HepG2 (cell line): Measurements from ENCODE around the gene TBC1D24. TPM values are rescaled to one million over a fixed set of nuclear protein-coding genes. Genes with fewer than 3 reads are reported as not detected.

Source experiments
- AFF4 ChIP-seq: sonication (generic); formaldehyde crosslinking; IDR thresholded peaks from 2 replicates; pipeline ENCODE4 v1.4.0; 2020; ENCODE audit warnings: missing genetic modification reagents
- CENPT ChIP-seq: sonication (generic); formaldehyde crosslinking; IDR thresholded peaks from 2 replicates; pipeline ENCODE4 v1.8.0; 2022; ENCODE audit warnings: low read depth, mild to moderate bottlenecking, moderate library complexity, missing genetic modification reagents
- CHD2 ChIP-seq: IDR thresholded peaks from 2 replicates; pipeline ENCODE4 v1.6.1; 2011; ENCODE audit warnings: low read depth, low read length, improper control_type of control experiment
- ELF3 ChIP-seq: IDR thresholded peaks from 2 replicates; pipeline ENCODE4 v1.6.1; 2016; ENCODE audit warnings: missing genetic modification reagents, missing compliant biosample characterization
- FUBP1 ChIP-seq: sonication (generic); formaldehyde crosslinking; IDR thresholded peaks from 2 replicates; pipeline ENCODE4 v1.5.1; 2020; ENCODE audit warnings: missing genetic modification reagents, mild to moderate bottlenecking, borderline replicate concordance
- POLR2AphosphoS5 ChIP-seq: IDR thresholded peaks from 2 replicates; pipeline ENCODE4 v1.6.1; 2012; ENCODE audit warnings: low read depth, low read length
- SPEN ChIP-seq: sonication (generic); formaldehyde crosslinking; IDR thresholded peaks from 2 replicates; pipeline ENCODE4 v1.5.1; 2020; ENCODE audit warnings: low read depth, mild to moderate bottlenecking, missing genetic modification reagents
- U2AF1 ChIP-seq: fragments of 200-400 bp; formaldehyde crosslinking; optimal IDR thresholded peaks from 2 replicates; pipeline ENCODE3; 2017; ENCODE audit warnings: mild to moderate bottlenecking, low read depth, low read length
- ZNF512 ChIP-seq: sonication (generic); formaldehyde crosslinking; IDR thresholded peaks from 2 replicates; pipeline ENCODE4 v1.4.0; 2020; ENCODE audit warnings: mild to moderate bottlenecking, missing genetic modification reagents
- ZNF724P ChIP-seq: sonication (generic); formaldehyde crosslinking; IDR thresholded peaks from 2 replicates; pipeline ENCODE4 v1.8.0; 2022; ENCODE audit warnings: missing genetic modification reagents, borderline replicate concordance
- ZNF768 ChIP-seq: sonication (generic); formaldehyde crosslinking; IDR thresholded peaks from 2 replicates; pipeline ENCODE4 v1.4.0; 2020; ENCODE audit warnings: missing genetic modification reagents
- ZNF850 ChIP-seq: sonication (generic); formaldehyde crosslinking; conservative IDR thresholded peaks from 2 replicates; pipeline ENCODE4 v1.9.0; 2021; ENCODE audit warnings: mild to moderate bottlenecking, missing genetic modification reagents
- polyA plus RNA-seq, 8 experiments: library from polyadenylated mRNA; depleted of rRNA in 3 of 8; stranded (reverse) in 7 of 8; unstranded in 1 of 8; fragments of >200 nt; fragmentation: Illumina TruSeq in 4 of 8; extraction: Trizol in 4 of 8; gene quantifications; 2 replicates each; pipeline versions ENCODE4 v1.2.1 to v1.2.3, GENCODE V29; 2011 to 2016; ENCODE audit warnings: low read depth in 4 of 8, missing spikeins in 1 of 8, mixed read lengths in 1 of 8; ENCODE audit not compliant: insufficient read depth in 1 of 8
- total RNA-seq, 5 experiments: library from RNA; depleted of rRNA; stranded (reverse); fragments of >200 nt; fragmentation: Illumina TruSeq; extraction: Trizol; gene quantifications; 2 replicates each; pipeline ENCODE4 v1.2.3, GENCODE V29; 2016; ENCODE audit warnings: low read depth in 1 of 5
- TF ChIP-seq, protein P1 (sequence below): sonication (generic); formaldehyde crosslinking; IDR thresholded peaks from 2 replicates; pipeline ENCODE4 v1.5.0; 2020; ENCODE audit warnings: missing genetic modification reagents
- TF ChIP-seq, protein P2 (sequence below): sonication (generic); formaldehyde crosslinking; IDR thresholded peaks from 2 replicates; pipeline ENCODE4 v1.4.0; 2020; ENCODE audit warnings: missing genetic modification reagents
- TF ChIP-seq, protein P3 (sequence below): sonication (generic); formaldehyde crosslinking; conservative IDR thresholded peaks from 2 replicates; pipeline ENCODE4 v1.4.0; 2020; ENCODE audit warnings: missing genetic modification reagents
- TF ChIP-seq, protein P4 (sequence below): sonication (generic); formaldehyde crosslinking; IDR thresholded peaks from 2 replicates; pipeline ENCODE4 v1.8.1; 2023; ENCODE audit warnings: mild to moderate bottlenecking, missing genetic modification reagents

Gene TBC1D24
- total and polyA plus RNA-seq, 2 of the 13 experiments (the other 11 are each of a cell fraction or from before 2014, with no cell fraction given), result 7.7 to 13.7 TPM

DNA sequence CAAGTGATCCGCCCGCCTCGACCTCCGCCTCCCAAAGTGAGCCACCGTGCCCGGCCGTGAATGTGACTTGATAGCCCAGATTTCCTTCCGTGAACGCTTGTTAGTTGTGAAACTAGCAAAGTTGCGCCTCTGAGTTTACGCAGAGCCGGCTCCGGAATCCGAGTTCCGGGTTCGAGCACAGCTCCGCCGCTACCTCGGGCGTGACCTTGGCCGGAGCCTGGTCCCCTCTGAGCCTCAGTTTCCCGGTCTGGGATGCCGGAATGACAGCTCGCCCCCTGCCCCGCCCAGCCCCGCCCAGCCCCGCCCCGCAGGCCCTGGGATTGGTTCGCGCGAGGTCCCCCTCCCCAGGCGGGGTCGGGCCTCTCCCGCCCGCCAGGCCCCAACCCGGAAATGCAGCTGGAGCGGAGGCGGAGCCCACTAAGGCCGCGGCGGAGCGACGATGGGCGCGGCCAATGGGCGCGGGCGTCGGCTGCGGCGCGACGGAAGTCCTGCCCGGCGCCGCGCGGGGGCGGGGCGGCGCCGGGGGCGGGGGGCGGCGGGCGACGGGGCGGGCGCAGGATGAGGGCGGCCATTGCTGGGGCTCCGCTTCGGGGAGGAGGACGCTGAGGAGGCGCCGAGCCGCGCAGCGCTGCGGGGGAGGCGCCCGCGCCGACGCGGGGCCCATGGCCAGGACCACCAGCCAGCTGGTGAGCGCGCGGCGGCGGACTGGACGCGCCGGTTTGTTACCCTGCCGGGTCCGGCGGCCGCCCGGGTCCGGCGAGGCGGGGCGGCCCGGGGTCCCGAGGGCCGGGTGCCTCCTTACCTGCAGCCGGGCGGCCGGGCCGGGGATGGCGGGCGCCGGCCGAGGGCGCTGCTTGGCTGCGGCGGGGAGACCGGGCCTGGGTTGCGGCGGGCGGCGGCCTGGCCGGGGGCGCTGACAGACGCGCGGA lies 62.8 kb downstream of the TBC1D24 start, which contains the start of gene PDPK1 (continued):
- TF ChIP-seq AFF4 (no peak), FUBP1 (no peak), ZNF850 (CRISPR knock-in tag) (no peak), POLR2AphosphoS5 (no peak), CHD2 (0 out of 2 replicates have a peak, but pooled peaks have one; percentile 10), CENPT (CRISPR knock-in tag) (no peak), ZNF724P (CRISPR knock-in tag) (no peak), U2AF1 (no peak), ZNF512 (CRISPR knock-in tag) (no peak), ZNF768 (CRISPR knock-in tag) (no peak), ELF3 (CRISPR knock-in tag) (peak; percentile 39), SPEN (CRISPR knock-in tag) (peak; percentile 42; the same call in 1 of the 2 replicates)
- TF ChIP-seq, protein P1, sequence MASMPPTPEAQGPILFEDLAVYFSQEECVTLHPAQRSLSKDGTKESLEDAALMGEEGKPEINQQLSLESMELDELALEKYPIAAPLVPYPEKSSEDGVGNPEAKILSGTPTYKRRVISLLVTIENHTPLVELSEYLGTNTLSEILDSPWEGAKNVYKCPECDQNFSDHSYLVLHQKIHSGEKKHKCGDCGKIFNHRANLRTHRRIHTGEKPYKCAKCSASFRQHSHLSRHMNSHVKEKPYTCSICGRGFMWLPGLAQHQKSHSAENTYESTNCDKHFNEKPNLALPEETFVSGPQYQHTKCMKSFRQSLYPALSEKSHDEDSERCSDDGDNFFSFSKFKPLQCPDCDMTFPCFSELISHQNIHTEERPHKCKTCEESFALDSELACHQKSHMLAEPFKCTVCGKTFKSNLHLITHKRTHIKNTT (CRISPR knock-in tag), result no peak
- TF ChIP-seq, protein P2, sequence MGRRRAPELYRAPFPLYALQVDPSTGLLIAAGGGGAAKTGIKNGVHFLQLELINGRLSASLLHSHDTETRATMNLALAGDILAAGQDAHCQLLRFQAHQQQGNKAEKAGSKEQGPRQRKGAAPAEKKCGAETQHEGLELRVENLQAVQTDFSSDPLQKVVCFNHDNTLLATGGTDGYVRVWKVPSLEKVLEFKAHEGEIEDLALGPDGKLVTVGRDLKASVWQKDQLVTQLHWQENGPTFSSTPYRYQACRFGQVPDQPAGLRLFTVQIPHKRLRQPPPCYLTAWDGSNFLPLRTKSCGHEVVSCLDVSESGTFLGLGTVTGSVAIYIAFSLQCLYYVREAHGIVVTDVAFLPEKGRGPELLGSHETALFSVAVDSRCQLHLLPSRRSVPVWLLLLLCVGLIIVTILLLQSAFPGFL (CRISPR knock-in tag), result no peak
- TF ChIP-seq, protein P3, sequence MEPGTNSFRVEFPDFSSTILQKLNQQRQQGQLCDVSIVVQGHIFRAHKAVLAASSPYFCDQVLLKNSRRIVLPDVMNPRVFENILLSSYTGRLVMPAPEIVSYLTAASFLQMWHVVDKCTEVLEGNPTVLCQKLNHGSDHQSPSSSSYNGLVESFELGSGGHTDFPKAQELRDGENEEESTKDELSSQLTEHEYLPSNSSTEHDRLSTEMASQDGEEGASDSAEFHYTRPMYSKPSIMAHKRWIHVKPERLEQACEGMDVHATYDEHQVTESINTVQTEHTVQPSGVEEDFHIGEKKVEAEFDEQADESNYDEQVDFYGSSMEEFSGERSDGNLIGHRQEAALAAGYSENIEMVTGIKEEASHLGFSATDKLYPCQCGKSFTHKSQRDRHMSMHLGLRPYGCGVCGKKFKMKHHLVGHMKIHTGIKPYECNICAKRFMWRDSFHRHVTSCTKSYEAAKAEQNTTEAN (CRISPR knock-in tag), result no peak
- TF ChIP-seq, protein P4, sequence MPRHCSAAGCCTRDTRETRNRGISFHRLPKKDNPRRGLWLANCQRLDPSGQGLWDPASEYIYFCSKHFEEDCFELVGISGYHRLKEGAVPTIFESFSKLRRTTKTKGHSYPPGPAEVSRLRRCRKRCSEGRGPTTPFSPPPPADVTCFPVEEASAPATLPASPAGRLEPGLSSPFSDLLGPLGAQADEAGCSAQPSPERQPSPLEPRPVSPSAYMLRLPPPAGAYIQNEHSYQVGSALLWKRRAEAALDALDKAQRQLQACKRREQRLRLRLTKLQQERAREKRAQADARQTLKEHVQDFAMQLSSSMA, result no peak
